Activated CD4-positive, alpha-beta memory T cell treated with anti-CD3 and anti-CD28 coated beads, Interleukin-2, amount 10 ng/mL, durations not matched to agents 7 days and 5 days (primary cell): ENCODE measurements around the gene OR52D1. TPM values are rescaled to one million over a fixed set of nuclear protein-coding genes. Genes with fewer than 3 reads are reported as not detected.

Source experiments
- CTCF ChIA-PET: fragments of 350-600 bp; sonication (Branson Sonifier 250); formaldehyde crosslinking; loops from one replicate; lab custom pipeline; 2021; ENCODE audit warnings: antibody characterized with exemption, inconsistent platforms; lab: Charles Lee
- POLR2A ChIA-PET: fragments of 350-600 bp; sonication (Branson Sonifier 250); formaldehyde crosslinking; loops from one replicate; lab custom pipeline; 2021; ENCODE audit warnings: antibody characterized with exemption; lab: Charles Lee
- DNase-seq: peaks from one replicate; pipeline ENCODE4 v3.0.0-alpha.2; 2020
- H3K27ac Mint-ChIP-seq: one replicate; pipeline ENCODE4 v1.8.0; 2021; ENCODE audit warnings: mild to moderate bottlenecking, mixed read lengths
- H3K27me3 Mint-ChIP-seq: one replicate; pipeline ENCODE4 v1.8.0; 2021; ENCODE audit warnings: mixed read lengths
- H3K36me3 Mint-ChIP-seq: one replicate; pipeline ENCODE4 v1.8.0; 2021; ENCODE audit warnings: low read depth, mixed read lengths
- H3K4me1 Mint-ChIP-seq: one replicate; pipeline ENCODE4 v1.8.0; 2021; ENCODE audit warnings: mixed read lengths
- H3K4me3 Mint-ChIP-seq: one replicate; pipeline ENCODE4 v1.8.0; 2021; ENCODE audit warnings: mild to moderate bottlenecking, mixed read lengths
- H3K9me3 Mint-ChIP-seq: one replicate; pipeline ENCODE4 v1.8.0; 2021; ENCODE audit warnings: mixed read lengths
- total RNA-seq, 2 experiments: library from RNA; stranded (reverse); gene quantifications; one replicate each; pipeline ENCODE4 v1.2.3, GENCODE V29; 2021

Gene OR52D1
- total RNA-seq: not detected

DNA sequence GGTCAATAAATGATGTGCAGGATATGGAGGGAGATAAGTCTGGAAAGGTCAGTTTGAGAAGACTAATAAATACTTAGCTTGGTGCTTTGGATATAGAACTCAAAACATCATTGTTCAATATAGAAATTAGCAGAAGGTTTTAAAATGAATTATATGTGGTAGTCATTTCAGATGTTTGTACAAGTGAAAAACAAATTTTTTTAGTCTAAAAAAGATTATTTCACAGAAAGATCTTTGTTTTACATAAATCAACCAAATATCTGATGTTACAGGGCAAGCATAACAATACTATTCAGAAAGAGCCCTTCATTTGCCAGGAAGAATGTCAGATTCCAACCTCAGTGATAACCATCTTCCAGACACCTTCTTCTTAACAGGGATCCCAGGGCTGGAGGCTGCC lies at the start of gene OR52D1:
Gene OR52D1 (plus strand): TSS at position 301 of the 400 bp plus-strand sequence. CDS start 22 bp downstream, at position 323.
- ChIA-PET CTCF (no interaction called here), POLR2A (no interaction called here)
- Mint-ChIP-seq H3K27ac (no peak within 1 kb of the TSS), H3K4me1 (no peaks in the 10 kb centered on the region), H3K4me3 (no peak within 1 kb of the TSS), H3K27me3 (peaks cover 11% of the 10 kb centered on the region), H3K36me3 (no peaks in the 10 kb centered on the region), H3K9me3 (no peaks in the 10 kb centered on the region)
- DNase-seq: no peak

DNA sequence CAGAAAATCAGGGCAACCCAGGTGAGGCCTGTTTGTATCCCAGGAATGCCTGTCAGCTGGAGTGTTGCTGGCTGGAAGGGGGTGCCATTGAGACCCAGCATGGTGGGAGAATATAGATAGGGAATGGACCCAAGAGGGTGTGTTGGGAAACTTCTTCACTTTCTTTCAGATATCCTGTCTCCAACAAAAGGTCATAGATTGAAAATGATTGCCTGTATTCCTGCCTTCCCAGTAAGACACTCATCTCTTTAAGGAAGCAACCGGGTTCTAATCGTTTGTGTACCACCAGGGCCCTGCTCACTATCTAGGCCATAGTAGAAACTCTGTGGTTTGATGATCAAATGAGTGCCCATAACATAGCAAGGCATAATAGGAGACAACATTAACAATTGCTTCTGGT lies 47.1 kb upstream of the OR52D1 start, which contains the start of gene OR51I1:
Gene OR51I1 (minus strand): TSS at position 101 of the 400 bp plus-strand sequence. CDS start 0 bp downstream, at position 101.
- Mint-ChIP-seq H3K4me3 (no peak within 1 kb of the TSS), H3K27ac (no peak within 1 kb of the TSS), H3K9me3 (no peaks in the 10 kb centered on the region), H3K27me3 (peaks cover 1% of the 10 kb centered on the region), H3K36me3 (no peaks in the 10 kb centered on the region), H3K4me1 (no peaks in the 10 kb centered on the region)
- POLR2A ChIA-PET: no interaction called here
- DNase-seq: no peak
- CTCF ChIA-PET: no interaction called here

DNA sequence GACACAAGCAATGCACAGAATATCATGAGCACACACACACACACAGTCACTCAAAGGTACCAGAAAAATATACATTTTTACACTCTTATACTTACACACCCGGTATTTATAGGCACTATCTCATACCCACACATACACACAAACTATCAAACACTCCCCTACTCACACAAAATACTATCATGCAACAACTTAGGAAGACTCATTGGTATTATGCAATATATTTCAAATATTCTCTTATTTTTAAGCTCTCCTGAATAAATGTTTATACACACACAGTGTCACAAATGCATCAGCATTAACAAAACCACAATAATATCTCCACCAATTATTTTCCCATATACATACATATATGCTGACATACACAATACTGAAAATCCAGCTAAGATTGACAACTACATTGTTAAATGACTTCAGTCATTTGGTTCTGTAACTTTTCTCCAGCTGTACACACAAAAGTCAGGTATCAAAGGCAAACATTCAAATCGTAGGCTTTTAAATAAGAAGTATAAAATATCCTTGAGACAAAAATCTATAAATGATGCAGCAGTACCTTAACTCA lies 44.6 kb upstream of the OR52D1 start:
- no peaks in the 10 kb centered on the region for H3K36me3 Mint-ChIP-seq
- no peak overlapping the region for H3K4me3 Mint-ChIP-seq
- peaks cover 4% of the 10 kb centered on the region for H3K27me3 Mint-ChIP-seq
- ChIA-PET POLR2A (no interaction called here), CTCF (no interaction called here)
- no peak overlapping the region for H3K27ac Mint-ChIP-seq
- H3K4me1 Mint-ChIP-seq: no peaks in the 10 kb centered on the region
- H3K9me3 Mint-ChIP-seq: no peaks in the 10 kb centered on the region
- DNase-seq: no peak

DNA sequence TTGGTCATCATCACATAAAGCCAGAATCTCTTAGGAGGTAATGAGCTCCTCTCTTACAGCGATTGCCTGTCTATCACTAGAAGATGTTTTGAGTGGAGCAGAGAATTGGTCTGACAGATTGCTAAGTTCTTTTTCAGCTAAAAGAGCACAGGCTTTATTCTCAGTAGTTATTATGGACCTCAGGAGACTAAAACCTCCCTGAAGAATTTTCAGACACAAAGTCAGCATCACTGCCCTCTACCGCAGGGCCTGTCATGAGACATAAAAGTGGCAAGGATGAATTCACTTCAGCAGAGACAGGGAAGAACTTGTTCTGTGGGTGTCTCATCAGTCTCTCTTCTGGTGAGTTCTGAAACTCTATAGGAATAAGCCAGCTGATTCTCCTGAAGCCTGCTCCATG lies 39.5 kb upstream of the OR52D1 start, which contains the start of gene OR51I2:
Gene OR51I2 (plus strand): TSS at position 301 of the 400 bp plus-strand sequence. CDS start 4,166 bp downstream, outside the sequence.
- Mint-ChIP-seq H3K9me3 (no peaks in the 10 kb centered on the region), H3K4me1 (no peaks in the 10 kb centered on the region)
- CTCF ChIA-PET: no interaction called here

DNA sequence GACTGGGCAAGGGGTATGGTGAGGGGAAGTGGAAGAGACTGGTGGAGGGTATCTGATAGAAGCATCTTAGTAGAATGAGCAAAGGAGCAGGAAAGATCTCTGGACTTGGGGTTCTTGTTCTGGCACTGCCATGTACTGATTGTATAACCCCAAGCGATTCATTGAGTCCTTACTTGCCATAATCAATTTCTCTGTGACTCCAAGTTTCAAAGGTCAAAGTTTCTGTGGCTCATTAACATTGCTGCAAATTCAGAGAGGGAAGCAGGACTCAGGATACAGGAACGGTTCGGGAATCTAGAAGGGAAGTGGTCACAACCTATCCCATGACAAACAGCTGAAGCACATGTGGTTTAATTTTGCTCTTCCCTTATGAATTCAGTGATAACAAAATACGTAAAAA lies 39.1 kb upstream of the OR52D1 start:
- Mint-ChIP-seq H3K36me3 (no peaks in the 10 kb centered on the region), H3K9me3 (no peaks in the 10 kb centered on the region), H3K27me3 (peaks cover 2% of the 10 kb centered on the region), H3K4me1 (no peaks in the 10 kb centered on the region), H3K27ac (no peak overlapping the region), H3K4me3 (no peak overlapping the region)
- no peak for DNase-seq
- CTCF ChIA-PET: no interaction called here
- POLR2A ChIA-PET: no interaction called here

More for the DNA sequence above, 39.5 kb upstream of the OR52D1 start, which contains the start of gene OR51I2:
- H3K27me3 Mint-ChIP-seq: peaks cover 2% of the 10 kb centered on the region
- H3K27ac Mint-ChIP-seq: no peak within 1 kb of the TSS
- no peak within 1 kb of the TSS for H3K4me3 Mint-ChIP-seq
- H3K36me3 Mint-ChIP-seq: no peaks in the 10 kb centered on the region
- POLR2A ChIA-PET: no interaction called here
- DNase-seq: no peak

DNA sequence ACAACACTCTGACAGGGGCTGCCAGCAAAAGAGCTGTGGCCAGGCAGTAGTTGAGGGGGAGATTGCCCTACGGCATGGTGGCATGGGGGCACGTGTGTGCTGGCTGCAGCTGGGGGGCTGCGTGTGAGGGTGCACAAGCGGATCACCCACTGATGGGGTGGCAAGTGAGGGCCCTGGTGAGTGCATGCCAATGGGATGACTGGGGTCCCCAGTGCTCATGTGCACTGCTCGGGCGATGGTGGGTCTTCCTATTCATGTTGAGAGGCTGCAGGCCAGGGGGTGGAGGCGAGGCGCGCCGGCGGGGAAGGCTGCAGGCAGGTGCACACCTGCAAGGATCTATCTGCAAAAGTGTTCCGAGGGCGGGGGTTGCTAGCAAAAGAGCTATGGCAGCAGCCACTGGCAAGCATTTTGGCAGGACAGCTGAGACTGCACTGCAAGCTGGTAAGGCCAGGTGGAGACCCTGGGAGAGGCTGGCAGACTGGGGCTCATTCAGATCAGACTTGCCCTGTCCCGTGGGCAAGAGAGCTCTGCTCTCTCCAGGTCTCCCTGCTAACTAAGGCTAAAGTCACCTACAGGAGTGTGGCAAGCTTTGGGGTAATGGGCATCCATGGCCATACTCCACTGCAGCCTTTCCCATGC lies 27.4 kb upstream of the OR52D1 start:
- Mint-ChIP-seq H3K27me3 (no peaks in the 10 kb centered on the region), H3K9me3 (no peaks in the 10 kb centered on the region), H3K4me3 (no peak overlapping the region), H3K4me1 (no peaks in the 10 kb centered on the region), H3K36me3 (no peaks in the 10 kb centered on the region), H3K27ac (no peak overlapping the region)
- DNase-seq: no peak
- CTCF ChIA-PET: no interaction called here
- POLR2A ChIA-PET: no interaction called here

DNA sequence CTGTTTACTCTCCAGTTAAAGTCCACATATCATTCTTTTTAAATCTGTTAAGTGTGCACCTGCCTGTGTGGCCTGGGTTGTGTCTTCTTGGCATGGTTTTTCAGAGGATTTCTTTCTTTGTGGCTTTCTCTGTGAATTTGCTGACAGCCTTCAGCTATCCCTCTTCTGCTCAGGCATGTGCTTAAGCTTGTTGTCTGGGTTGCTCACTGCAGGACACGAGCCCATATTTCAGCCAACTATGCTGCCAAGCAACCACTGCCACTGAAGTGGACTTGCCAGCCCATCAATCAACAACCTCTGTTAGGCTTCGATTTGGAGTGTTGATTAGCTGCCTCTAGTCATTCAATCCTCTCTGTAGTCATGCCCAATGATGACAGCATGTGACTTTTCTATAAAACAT lies 21.0 kb upstream of the OR52D1 start:
- H3K4me3 Mint-ChIP-seq: no peak overlapping the region
- no peaks in the 10 kb centered on the region for H3K27me3 Mint-ChIP-seq
- H3K9me3 Mint-ChIP-seq: no peaks in the 10 kb centered on the region
- H3K27ac Mint-ChIP-seq: no peak overlapping the region
- DNase-seq: no peak
- CTCF ChIA-PET: no interaction called here
- H3K36me3 Mint-ChIP-seq: no peaks in the 10 kb centered on the region
- no peaks in the 10 kb centered on the region for H3K4me1 Mint-ChIP-seq
- POLR2A ChIA-PET: no interaction called here

DNA sequence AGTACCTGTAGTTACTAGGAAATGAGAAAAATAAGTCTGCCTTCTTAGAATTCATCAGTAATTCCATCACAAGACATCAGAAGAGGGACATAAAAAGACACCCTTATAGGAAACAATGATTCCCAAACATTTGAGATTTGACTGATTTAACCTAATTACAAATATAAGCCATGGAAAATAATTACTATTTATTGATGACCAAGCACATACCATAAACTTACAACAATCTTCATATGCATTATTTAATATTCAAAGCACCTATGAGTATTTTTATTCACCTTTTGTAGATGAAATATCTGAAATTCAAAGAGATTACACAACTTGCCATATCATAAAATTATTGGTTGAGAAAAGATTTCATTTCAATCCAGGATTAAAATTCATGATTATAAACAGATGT lies 14.6 kb upstream of the OR52D1 start:
- peaks cover 8% of the 10 kb centered on the region for H3K27me3 Mint-ChIP-seq
- no peaks in the 10 kb centered on the region for H3K36me3 Mint-ChIP-seq
- H3K4me1 Mint-ChIP-seq: no peaks in the 10 kb centered on the region
- no peak overlapping the region for H3K4me3 Mint-ChIP-seq
- ChIA-PET CTCF (no interaction called here), POLR2A (no interaction called here)
- no peak overlapping the region for H3K27ac Mint-ChIP-seq
- no peaks in the 10 kb centered on the region for H3K9me3 Mint-ChIP-seq
- no peak for DNase-seq

DNA sequence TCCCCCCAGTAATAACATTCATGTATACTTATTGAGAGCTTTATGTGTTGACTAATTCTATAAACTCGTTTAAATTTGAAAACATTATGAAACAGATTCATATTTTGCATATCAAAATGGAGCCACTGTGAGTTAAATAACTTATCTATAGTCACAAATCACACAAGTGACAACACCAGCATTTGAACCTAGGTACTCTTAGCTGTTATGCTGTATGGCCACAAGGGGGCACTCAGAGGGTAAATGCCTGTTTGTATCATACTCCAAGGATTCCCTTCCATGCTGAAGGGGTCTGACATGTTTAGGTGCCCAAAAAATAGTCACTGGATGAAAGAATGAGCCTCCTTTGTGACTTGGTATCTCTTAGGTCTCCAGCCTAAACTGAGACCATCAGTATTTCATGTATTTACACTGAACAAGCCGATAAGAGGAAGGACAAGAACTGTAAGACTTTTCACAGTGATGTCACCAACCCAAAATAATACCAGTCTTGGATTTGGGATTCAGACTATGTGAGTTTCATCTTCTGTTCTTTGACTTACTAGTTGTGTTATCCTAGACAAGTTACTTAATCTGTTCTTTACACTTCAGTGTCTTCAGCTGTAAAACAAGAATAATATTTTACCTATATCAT lies 12.2 kb upstream of the OR52D1 start:
- H3K27me3 Mint-ChIP-seq: peaks cover 8% of the 10 kb centered on the region
- no peak overlapping the region for H3K4me3 Mint-ChIP-seq
- no peaks in the 10 kb centered on the region for H3K4me1 Mint-ChIP-seq
- POLR2A ChIA-PET: no interaction called here
- DNase-seq: peak; percentile 43
- CTCF ChIA-PET: interaction anchor here (0.7 to 2.0 kb wide), 6 partner anchors 30 to 415 kb away, joined by 3 to 20 read pairs (median 3); no protein-coding TSS in a partner anchor
- H3K9me3 Mint-ChIP-seq: no peaks in the 10 kb centered on the region
- H3K27ac Mint-ChIP-seq: no peak overlapping the region
- H3K36me3 Mint-ChIP-seq: no peaks in the 10 kb centered on the region

DNA sequence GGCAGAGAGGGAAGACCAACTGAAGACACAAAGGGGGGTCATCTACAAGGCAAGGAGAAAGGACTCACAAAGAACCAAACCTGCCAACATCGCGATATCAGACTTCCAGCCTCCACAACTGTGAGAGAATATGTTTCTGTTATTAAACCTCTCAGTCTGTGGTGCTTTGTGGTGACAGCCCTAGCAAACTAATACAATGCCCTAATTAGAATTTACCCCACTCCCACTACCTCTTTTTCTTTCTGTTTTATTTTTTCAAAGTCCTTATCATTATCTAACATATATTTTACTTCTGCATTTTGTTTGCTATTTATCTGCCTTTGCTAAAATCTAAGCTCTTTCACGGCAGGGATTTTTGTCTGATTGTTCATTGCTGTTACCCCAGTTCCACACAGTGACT lies 2.5 kb upstream of the OR52D1 start:
- ChIA-PET POLR2A (no interaction called here), CTCF (no interaction called here)
- Mint-ChIP-seq H3K27ac (no peak overlapping the region), H3K4me3 (no peak overlapping the region), H3K36me3 (no peaks in the 10 kb centered on the region), H3K9me3 (no peaks in the 10 kb centered on the region), H3K27me3 (peaks cover 7% of the 10 kb centered on the region), H3K4me1 (no peaks in the 10 kb centered on the region)
- DNase-seq: no peak

DNA sequence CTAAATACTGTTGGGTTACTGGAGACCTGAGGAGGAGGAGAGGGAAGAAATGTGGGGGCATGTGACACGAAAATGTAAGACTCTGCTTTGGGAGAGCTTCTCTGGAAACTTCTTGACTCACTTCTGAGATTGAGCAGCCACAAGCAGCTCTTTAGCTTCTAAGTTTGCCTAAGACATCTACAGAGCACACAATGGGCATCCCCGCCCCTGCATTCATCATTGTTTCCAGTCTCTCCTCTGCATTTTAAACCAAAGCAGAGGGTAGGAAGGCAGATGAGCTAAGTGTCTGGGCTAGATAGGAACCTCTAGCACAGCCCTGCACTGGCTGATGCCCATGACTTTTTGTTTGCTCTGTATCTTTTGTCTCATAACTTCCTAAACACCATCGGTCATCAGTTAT lies 2.1 kb upstream of the OR52D1 start:
- Mint-ChIP-seq H3K27ac (no peak overlapping the region), H3K36me3 (no peaks in the 10 kb centered on the region), H3K27me3 (peaks cover 7% of the 10 kb centered on the region), H3K4me1 (no peaks in the 10 kb centered on the region), H3K4me3 (no peak overlapping the region), H3K9me3 (no peaks in the 10 kb centered on the region)
- ChIA-PET POLR2A (no interaction called here), CTCF (no interaction called here)
- no peak for DNase-seq

DNA sequence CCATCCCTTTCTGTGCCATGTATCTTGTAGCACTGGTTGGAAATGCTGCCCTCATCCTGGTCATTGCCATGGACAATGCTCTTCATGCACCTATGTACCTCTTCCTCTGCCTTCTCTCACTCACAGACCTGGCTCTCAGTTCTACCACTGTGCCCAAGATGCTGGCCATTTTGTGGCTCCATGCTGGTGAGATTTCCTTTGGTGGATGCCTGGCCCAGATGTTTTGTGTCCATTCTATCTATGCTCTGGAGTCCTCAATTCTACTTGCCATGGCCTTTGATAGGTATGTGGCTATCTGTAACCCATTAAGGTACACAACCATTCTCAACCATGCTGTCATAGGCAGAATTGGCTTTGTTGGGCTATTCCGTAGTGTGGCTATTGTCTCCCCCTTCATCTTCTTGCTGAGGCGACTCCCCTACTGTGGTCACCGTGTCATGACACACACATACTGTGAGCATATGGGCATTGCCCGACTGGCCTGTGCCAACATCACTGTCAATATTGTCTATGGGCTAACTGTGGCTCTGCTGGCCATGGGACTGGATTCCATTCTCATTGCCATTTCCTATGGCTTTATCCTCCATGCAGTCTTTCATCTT lies 414 bp downstream of the OR52D1 start:
- no peaks in the 10 kb centered on the region for H3K36me3 Mint-ChIP-seq
- no peak overlapping the region for H3K4me3 Mint-ChIP-seq
- DNase-seq: no peak
- peaks cover 9% of the 10 kb centered on the region for H3K27me3 Mint-ChIP-seq
- ChIA-PET POLR2A (no interaction called here), CTCF (no interaction called here)
- H3K4me1 Mint-ChIP-seq: no peaks in the 10 kb centered on the region
- H3K27ac Mint-ChIP-seq: no peak overlapping the region
- H3K9me3 Mint-ChIP-seq: no peaks in the 10 kb centered on the region

DNA sequence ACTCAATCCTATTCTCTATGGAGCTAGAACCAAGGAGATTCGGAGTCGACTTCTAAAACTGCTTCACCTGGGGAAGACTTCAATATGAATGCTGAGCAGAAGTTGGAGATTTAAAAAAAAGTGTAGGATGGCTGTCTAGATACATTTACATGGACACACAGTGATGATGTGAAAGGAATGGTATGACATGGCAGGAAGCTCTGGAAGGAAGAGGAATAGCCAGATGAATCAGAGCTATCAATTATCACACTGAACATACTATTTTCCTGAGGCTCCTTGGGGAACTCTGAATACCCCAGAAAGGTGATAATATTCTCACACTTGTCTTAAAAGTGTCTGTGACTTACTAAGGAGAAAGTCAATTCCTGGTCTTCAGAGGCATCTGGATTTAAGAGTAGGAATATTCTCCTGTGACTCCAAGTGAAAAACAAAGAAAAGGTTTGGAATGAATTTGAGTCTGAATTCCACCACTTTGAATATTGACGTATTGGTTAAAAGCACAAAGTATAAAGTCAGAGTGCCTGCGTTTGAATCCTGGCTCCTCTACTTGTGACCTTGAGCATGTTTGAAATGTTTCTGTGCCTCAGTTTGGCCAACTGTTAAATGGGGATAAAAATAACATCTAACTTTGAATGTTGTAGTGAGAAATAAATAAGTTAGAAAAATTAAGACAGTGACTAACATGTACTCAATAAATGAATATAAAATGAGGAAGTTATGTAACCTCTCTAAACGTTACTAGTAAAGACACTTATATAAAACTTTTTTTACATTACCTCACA lies 1.3 kb downstream of the OR52D1 start:
- Mint-ChIP-seq H3K4me3 (no peak overlapping the region), H3K27ac (no peak overlapping the region), H3K9me3 (no peaks in the 10 kb centered on the region), H3K36me3 (no peaks in the 10 kb centered on the region), H3K27me3 (peaks cover 8% of the 10 kb centered on the region), H3K4me1 (no peaks in the 10 kb centered on the region)
- ChIA-PET CTCF (no interaction called here), POLR2A (no interaction called here)
- DNase-seq: no peak
